Stimulated activated CD8-positive, alpha-beta memory T cell treated with anti-CD3 and anti-CD28 coated beads, Interleukin-7, amount 100 ng/mL, for 1 hour (primary cell): ENCODE results near the gene LYST.
"Not testable (repeated sequence)": the region's sequence is repeated elsewhere in the genome, so short reads cannot be mapped to it uniquely, and the experiment has no call there.

Source experiments
- DNase-seq, 2 donors: peaks; one replicate each; pipeline ENCODE4 v3.0.0-alpha.2; 2020; ENCODE audit warnings: low read depth in 2 of 2

The LYST gene

GRCh38 chr1:235657747-235658526, 208.8 kb downstream of the LYST start:
- no peak for DNase-seq

DNA sequence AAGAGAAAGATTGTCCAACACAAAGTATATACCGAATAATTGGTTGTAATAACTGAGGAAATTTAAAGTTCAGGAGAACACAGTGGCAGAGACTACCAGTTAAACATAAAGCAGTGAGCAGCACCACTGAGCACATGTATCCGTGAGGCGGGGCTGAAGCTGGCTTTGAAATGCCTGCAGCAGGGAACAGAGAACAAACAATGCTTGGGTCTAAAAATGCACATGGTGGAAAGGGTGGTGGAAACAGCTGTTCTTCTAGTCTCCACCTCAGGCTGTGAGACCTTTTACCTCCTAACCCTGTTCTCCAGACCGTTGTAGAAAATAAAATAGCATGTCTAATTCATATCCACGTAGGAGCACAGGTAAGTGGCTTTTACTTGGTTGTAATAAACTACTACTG, 209.4 kb downstream of the LYST start:
- no peak for DNase-seq

DNA sequence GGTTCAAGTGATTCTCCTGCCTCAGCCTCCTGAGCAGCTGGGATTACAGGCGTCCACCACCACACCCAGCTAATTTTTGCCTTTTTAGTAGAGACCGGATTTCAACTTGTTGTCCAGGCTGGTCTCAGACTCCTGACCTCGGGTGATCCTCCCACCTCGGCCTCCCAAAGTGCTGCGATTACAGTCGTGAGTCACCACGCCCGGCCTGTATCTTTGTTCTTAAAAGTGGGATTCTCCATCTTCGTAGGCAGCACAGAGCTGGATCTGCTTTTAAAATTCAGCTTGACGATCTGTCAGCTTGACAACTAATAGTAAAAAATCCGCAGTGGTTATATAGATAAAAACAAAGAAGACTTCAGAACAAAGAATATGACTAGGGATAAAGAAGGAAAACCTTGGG, 214.3 kb downstream of the LYST start:
- no peak for DNase-seq

- no peak for DNase-seq
These were observed 215.4 kb downstream of the LYST start for GRCh38 chr1:235651170-235651806.

- DNase-seq: no peak
These were observed 216.2 kb downstream of the LYST start for GRCh38 chr1:235650341-235651169.

DNA sequence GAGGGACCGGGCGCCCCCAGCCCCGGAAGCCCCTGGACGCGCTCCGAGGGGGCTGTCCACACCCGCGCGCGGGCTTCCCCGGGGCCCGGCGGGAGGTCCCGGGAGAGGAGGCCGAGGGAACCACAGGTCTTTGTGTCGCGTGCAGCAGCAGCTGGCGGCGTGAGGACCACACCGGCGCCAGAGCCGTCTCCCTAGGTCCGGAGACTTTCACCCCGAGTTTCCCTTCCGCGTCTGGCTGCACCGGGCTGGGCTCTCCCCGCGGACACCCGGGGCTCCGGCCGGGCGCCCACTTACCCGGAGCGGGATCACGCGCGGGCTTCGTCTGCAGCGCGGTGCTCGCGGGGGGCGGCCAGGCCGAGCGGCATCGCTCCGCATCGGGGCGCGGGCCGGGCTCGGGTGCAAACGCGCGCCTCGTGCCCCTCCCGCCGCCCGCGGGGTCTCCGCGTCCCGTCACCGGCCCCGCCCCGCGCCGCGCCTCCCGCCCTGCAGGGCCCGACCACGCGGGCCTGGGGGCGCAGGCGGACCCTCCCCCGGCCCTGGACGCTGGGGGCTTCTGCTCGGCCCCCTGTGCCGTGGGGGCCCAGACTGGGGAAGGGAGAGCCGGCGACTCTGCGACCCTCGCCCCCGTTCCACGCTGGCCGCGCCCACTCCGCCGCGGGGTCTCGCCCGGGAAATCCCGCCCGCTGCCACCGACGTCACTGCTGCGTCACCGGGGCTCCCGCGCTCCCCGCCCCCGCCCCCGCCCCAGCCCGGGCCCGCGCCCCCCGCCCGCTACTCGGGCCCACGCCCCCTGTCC, 217.1 kb downstream of the LYST start, which contains the start of gene GNG4:
GNG4 (minus strand) TSS at position 417 of the 796 bp plus-strand sequence. CDS start 65,946 bp downstream, outside the sequence.
- DNase-seq: no peak

GRCh38 chr1:235648954-235649367, 217.7 kb downstream of the LYST start:
- peak; percentile 18 to 21 for DNase-seq

DNA sequence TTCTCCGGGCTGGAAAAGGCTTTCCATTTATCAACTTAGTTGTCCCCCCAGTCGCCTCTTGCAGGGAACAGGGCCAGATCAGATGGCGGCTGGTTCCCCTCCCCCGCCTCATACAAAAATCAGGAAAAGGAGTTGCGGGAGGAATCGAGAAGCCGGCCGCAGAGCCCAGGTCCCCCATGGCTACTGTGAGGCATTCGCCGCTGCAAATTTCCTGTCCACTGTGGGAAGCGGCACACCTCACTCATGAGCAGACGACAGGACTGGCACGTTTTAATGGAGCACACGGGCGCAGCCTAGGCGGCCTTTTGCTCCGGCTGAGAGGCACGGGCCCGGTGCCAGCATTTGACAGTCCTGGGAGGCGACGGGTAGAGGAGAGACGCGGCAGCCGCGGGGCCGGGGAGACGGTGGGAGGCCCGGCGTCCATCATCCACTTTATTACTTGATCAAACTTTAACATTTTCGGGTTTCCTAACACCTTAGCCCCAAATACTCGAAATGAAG, 218.2 kb downstream of the LYST start:
- DNase-seq: no peak

DNA sequence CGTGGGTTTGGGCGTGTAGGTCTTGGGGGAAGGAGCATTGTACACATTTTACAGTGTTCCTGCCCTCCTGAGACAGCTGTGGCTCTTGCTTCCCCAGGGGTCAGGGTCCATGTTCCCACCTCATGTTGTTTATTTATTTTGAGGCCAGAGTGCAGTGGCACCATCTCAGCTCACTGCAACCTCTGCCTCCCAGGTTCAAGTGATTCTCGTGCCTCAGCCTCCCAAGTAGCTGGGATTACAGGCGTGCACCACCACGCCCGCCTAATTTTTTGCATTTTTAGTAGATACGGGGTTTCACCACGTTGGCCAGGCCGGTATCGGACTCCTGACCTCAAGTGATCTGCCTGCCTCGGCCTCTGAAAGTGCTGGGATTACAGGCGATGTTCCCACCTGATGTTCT, 219.2 kb downstream of the LYST start:
- DNase-seq: not testable (repeated sequence)

DNA sequence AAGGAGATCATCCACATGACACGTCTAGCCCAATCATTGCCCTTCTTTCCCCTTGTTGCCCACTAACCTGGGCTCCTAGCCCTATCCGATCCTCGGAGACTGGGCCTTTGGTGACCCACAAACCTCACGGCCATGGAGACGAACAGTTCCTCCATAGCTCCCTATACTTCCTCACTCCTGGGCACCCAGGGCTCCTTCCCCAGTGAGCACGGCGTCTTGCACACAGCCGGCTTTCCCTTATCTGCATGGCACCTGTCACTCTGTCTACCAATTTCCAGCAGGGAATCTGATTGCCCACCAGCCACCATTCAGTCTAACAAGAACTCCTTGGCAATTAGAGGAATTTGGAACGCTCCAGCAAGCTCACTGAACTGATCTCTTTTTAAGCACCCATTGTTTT, 220.2 kb downstream of the LYST start:
- no peak for DNase-seq

- no peak for DNase-seq
These were observed 221.9 kb downstream of the LYST start for GRCh38 chr1:235644693-235645305.

DNA sequence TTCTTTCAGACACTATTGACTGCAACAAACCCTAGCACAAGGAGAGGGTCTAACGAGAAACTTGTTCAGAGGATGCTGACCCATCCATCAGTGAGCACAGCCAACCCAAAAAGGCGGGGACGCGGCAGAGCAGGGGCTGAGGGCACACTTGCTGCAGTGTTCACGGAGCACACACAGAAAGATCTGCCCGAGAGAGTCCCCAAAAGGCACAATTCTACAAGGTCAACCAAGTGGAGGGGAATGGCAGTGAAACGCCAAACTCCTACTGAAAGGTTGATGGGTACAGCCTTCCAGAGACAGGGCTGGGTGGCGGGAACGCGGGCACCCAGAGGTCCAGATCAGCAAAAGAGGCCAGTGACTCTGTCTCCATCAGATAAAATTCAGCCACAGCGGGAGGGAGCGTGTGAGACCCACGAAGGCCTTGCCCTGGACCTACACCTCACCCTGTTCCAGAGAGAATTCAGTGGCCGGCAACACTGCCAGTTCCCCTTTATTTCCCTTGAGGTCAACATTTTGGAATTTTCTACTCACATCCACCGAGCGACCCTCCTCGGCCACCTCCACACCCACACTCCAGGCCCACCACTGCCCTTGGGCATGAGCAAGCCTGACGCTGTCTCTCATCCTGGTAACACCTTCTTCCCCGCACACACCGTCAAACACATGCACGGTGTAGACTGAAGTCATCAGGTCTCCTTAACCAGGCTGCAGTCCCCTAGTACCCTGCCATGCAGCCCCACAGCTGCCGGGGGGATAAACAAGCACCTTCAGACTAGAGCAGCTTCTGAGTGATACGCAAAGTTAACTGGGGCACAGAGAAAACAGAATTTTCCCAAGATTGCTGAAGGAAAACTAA, 222.6 kb downstream of the LYST start:
- DNase-seq: no peak

DNA sequence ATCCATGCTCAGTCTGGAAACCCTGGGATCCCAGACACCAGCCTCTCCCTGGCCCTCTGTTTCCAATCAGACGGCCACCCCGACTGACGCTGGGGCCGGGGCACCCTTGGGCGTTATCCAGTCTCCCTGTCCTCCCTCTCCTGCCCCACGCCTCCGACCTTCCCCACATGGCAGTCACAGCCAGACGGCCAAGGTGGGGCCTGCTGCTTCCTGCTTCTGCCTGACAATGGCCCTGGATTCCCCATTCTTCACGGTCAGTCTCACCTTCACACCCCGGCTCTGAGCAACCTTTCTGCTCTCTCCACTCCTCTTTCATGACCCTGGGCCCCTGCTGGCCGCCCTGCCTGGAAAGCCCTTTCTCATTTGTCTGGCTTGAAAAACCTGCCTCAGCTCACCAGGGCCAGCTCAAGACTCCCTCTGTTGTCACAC, 223.7 kb downstream of the LYST start:
- DNase-seq: no peak

- DNase-seq: peak; percentile 22 to 32
These were observed 224.4 kb downstream of the LYST start for GRCh38 chr1:235642011-235642942.

GRCh38 chr1:235640580-235640979, 226.1 kb downstream of the LYST start:
- no peak for DNase-seq

GRCh38 chr1:235639226-235640205, 227.2 kb downstream of the LYST start:
- DNase-seq: no peak

- DNase-seq: not testable (repeated sequence)
These were observed 228.1 kb downstream of the LYST start for GRCh38 chr1:235638612-235639011.
